Thoracic aorta (tissue), 2 donors: Measurements from ENCODE around the gene GNRH2. TPM values are rescaled to one million over a fixed set of nuclear protein-coding genes. Genes with fewer than 3 reads are reported as not detected.

Experiments
- ATAC-seq: fragments of 150-250 bp; one replicate; pipeline ENCODE4 v1.8.0; 2017; ENCODE audit warnings: low read depth; ENCODE audit not compliant: insufficient number of reproducible peaks, low FRiP score
- DNase-seq: peaks from one replicate; pipeline ENCODE4 v3.0.0-alpha.2; 2020; ENCODE audit warnings: low spot score
- H3K27ac ChIP-seq, 2 donors: fragments of 200-600 bp; sonication (generic); 1 replicate in 1 of 2; 2 replicates in 1 of 2; pipeline ENCODE4 v1.5.1; 2016; ENCODE audit warnings: mild to moderate bottlenecking in 2 of 2, moderate library complexity in 2 of 2
- H3K27me3 ChIP-seq: fragments of 200-600 bp; sonication (generic); replicated peaks from 2 replicates; pipeline ENCODE4 v1.6.0; 2016; ENCODE audit warnings: mild to moderate bottlenecking; ENCODE audit not compliant: insufficient read depth
- H3K36me3 ChIP-seq: fragments of 200-600 bp; sonication (generic); one replicate; pipeline ENCODE4 v1.5.1; 2016
- H3K4me1 ChIP-seq, 2 donors: fragments of 200-600 bp; sonication (generic); 1 replicate in 1 of 2; 2 replicates in 1 of 2; pipeline versions ENCODE4 v1.5.1 to v1.6.0; 2016; ENCODE audit warnings: low read depth in 2 of 2, mild to moderate bottlenecking in 1 of 2; ENCODE audit not compliant: control insufficient read depth in 1 of 2
- H3K4me3 ChIP-seq: fragments of 200-600 bp; sonication (generic); 2 replicates; pipeline ENCODE4 v1.5.1; 2016; ENCODE audit warnings: mild to moderate bottlenecking
- H3K9me3 ChIP-seq: fragments of 200-600 bp; sonication (generic); 2 replicates; pipeline ENCODE4 v1.5.1; 2016
- CTCF ChIP-seq: fragments of 200-600 bp; sonication (generic); IDR thresholded peaks from one replicate; pipeline ENCODE4 v1.5.1; 2019; ENCODE audit warnings: antibody characterized with exemption
- total RNA-seq, 2 donors: library from RNA; depleted of rRNA; stranded (reverse); fragments of >200 nt; gene quantifications; one replicate each; pipeline versions ENCODE4 v1.1.0 to v1.2.3, GENCODE V29; 2016

GNRH2 gene
- total RNA-seq, 2 donors from 2014 or later: not detected

- ATAC-seq (no peak), DNase-seq (no peak)
- H3K27me3 ChIP-seq: no peaks in the 10 kb centered on the region
- H3K4me1 ChIP-seq: peaks cover 0 to 13% of the 10 kb centered on the region in 2 donors
- no peak overlapping the region for H3K27ac ChIP-seq
- no peak for TF ChIP-seq CTCF
- no peak overlapping the region for H3K4me3 ChIP-seq
- H3K36me3 ChIP-seq: peaks cover 31% of the 10 kb centered on the region
- H3K9me3 ChIP-seq: no peaks in the 10 kb centered on the region
These were observed 10.8 kb upstream of the GNRH2 start for GRCh38 chr20:3032624-3033023.

GRCh38 chr20:3037654-3038053 is 5.8 kb upstream of the GNRH2 start:
- peaks cover 5 to 20% of the 10 kb centered on the region in 2 donors for H3K4me1 ChIP-seq
- no peak overlapping the region for H3K27ac ChIP-seq
- peaks cover 38% of the 10 kb centered on the region for H3K36me3 ChIP-seq
- H3K27me3 ChIP-seq: no peaks in the 10 kb centered on the region
- DNase-seq (no peak), ATAC-seq (no peak)
- TF ChIP-seq CTCF: no peak
- no peak overlapping the region for H3K4me3 ChIP-seq
- no peaks in the 10 kb centered on the region for H3K9me3 ChIP-seq

- no peak for TF ChIP-seq CTCF
- Histone ChIP-seq H3K4me3 (no peak overlapping the region), H3K27me3 (no peaks in the 10 kb centered on the region), H3K36me3 (peaks cover 38% of the 10 kb centered on the region), H3K27ac (no peak overlapping the region), H3K4me1 (peaks cover 5 to 20% of the 10 kb centered on the region in 2 donors), H3K9me3 (no peaks in the 10 kb centered on the region)
- DNase-seq (no peak), ATAC-seq (no peak)
These were observed 5.0 kb upstream of the GNRH2 start for GRCh38 chr20:3038454-3038853.

- peaks cover 38% of the 10 kb centered on the region for H3K36me3 ChIP-seq
- no peaks in the 10 kb centered on the region for H3K27me3 ChIP-seq
- DNase-seq: no peak
- no peak for TF ChIP-seq CTCF
- no peak overlapping the region for H3K4me3 ChIP-seq
- no peak for ATAC-seq
- H3K9me3 ChIP-seq: no peaks in the 10 kb centered on the region
- H3K27ac ChIP-seq: no peak overlapping the region
- peaks cover 5 to 20% of the 10 kb centered on the region in 2 donors for H3K4me1 ChIP-seq
These were observed 4.0 kb upstream of the GNRH2 start for GRCh38 chr20:3039426-3039825.

- ATAC-seq (no peak), DNase-seq (no peak)
- Histone ChIP-seq H3K27ac (no peak overlapping the region), H3K36me3 (peaks cover 38% of the 10 kb centered on the region), H3K4me3 (no peak overlapping the region), H3K27me3 (no peaks in the 10 kb centered on the region), H3K9me3 (no peaks in the 10 kb centered on the region), H3K4me1 (peaks cover 8 to 23% of the 10 kb centered on the region in 2 donors)
- no peak for TF ChIP-seq CTCF
These were observed 3.3 kb upstream of the GNRH2 start for GRCh38 chr20:3040086-3040485.
